NCI-H1048 (cell line): Measurements from ENCODE around the gene BNIPL.

Experiments
- DNase-seq: peaks from one replicate; lab custom pipeline; 2025; lab: John Stamatoyannopoulos, UW

Gene BNIPL

DNA sequence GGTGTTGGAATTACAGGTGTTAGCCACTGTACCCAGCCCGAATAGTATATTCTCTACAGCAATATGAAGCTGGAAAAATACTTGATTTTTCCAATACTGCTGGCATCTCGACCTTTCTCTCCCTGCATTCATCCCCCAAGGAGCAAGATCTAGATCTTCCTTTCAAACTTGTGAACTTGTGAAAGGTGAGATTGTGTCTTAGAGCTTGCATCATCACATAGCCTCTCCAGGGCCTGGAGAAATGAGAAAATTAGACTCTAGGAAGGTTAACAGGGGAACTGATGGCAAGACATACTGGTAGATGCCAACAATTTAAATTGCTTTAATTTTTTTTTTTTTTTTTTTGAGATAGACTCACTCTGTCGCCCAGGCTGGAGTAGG lies 26.1 kb upstream of the BNIPL start:
- DNase-seq, result no peak

GRCh38 chr1:151011154-151011850 lies 25.1 kb upstream of the BNIPL start:
- DNase-seq, result no peak

DNA sequence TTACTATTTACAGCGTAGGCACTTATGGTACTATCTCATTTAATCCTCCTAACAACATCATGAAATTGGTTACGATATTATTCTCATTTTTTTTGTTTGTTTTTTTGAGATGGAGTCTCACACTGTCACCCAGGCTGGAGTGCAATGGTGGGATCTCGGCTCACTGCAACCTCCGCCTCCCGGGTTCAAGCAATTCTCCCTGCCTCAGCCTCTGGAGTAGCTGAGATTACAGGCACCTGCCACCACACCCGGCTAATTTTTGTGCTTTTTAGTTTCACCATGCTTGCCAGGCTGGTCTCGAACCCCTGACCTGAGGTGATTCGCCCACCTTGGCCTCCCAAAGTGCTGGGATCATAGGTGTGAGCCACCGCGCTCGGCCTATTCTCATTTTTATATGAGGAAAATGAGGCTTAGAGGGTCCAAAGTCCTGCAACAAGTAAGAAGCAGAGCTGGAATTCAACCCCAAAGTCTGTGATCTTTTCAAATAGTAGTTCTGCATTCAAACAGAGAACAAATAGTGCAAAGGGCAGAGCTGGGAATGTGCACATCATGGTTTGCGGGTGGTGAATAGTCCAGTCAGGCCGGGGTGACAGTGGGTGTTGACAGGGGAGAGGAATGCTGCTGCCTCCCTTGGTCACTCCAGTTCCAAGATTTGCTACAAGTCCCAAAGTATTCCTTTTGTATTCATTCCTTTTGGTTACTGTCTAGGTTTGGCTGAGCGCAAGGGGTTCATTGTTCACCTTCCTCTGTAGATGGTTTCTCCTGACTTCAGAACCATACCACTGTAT lies 23.5 kb upstream of the BNIPL start:
- DNase-seq, result no peak

GRCh38 chr1:151013518-151013917 lies 22.9 kb upstream of the BNIPL start:
- DNase-seq, result no peak

DNA sequence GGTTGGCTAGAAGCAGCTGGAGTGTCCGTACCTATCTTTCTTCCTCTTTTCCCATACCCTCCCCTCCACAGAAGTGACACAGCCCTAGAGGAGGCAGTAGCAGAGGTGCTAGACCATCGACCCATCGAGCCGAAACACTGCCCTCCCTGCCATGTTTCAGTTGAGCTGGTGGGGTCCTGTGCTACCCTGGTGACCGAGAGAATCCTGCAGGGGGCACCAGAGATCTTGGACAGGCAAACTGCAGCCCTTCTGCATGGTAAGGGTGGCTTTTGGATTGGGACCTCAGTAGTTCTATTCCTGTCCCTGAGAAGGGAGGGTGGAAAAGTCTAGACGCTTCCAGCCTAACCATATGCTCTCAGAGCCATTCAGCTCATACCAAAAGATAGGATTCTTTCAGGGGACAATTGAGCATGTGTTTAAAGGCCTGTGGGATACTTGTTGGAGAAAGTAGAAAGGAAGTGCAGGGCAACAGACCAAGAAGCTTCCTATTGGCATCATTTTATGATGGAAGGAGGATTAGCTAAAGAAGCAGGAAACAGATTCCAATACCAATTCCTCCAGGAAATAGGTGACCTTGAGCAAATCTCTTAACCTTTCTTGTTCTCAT lies 11.7 kb upstream of the BNIPL start:
- DNase-seq, result peak; percentile 23

DNA sequence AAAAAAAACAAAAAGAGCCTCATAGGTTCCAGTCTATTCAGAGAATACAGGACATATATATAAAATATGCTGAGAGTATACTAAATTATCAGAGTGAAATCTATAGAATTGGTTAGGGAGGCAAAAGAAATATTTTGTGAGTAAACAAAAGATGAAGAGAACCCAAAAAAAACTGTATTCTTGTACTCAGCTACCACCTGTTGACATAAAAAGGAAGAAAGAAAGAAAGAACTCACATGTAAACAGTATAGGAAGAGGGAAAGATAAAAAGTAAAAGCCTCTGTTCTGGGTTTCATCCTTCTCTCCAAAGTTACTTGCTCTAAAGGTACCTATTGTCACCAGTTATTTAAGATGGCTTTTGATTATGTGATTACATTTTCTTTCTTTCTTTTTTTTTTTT lies 9.9 kb upstream of the BNIPL start:
- no peak for DNase-seq

DNA sequence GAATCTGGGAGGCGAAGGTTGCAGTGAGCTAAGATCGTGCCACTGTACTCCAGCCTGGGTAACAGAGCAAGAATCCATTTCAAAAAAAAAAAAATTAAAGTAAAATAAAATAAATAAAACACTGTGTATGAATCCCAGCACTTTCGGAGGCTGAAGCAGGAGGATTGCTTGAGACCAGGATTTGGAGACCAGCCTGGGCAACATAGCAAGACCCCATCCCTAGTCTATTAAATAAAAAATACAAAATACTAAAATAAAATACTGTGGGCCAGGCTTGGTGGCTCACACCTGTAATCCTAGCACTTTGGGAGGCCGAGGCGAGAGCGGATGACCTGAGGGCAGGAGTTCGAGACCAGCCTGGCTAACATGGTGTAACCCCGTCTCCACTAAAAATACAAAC lies 4.2 kb upstream of the BNIPL start:
- no peak for DNase-seq

GRCh38 chr1:151035167-151035566 lies 1.2 kb upstream of the BNIPL start:
- DNase-seq, result no peak

DNA sequence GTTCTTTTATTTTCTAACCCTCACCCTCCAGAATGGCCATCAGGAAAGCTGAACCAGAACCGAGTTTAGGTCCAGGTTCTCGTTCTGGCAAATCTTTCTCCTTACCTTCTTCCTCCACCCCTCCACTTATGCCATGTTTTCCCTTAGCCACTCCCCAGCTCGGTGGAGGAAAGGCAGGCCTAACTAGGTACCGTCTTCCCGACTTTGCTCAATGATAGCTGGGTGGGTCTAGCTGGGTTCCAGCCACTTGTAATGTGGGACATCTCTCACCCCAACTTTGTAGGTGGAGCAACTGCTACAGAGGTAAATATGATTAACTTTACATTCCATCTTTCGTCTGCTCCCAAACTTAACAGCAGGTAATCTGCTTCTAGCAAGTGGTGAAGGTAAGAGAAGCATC lies 646 bp downstream of the BNIPL start:
- DNase-seq, result no peak

DNA sequence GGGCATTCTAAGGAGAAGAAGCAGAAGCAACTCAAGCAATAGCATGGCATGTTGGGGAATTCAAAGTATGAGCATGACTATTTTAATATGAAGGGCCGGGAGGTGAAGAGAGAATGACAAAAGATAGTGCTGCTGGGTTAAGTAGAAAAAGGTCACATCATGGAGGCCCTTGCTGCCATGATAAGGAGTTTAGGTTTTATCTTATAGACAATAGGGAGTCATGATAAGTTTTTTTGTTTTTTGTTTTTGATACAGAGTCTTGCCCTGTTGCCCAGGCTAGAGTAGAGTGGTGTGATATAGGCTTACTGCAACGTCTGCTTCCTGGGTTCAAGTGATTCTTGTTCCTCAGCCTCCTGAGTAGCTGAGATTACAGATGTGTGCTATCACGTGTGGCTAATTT lies 3.1 kb downstream of the BNIPL start:
- no peak for DNase-seq

DNA sequence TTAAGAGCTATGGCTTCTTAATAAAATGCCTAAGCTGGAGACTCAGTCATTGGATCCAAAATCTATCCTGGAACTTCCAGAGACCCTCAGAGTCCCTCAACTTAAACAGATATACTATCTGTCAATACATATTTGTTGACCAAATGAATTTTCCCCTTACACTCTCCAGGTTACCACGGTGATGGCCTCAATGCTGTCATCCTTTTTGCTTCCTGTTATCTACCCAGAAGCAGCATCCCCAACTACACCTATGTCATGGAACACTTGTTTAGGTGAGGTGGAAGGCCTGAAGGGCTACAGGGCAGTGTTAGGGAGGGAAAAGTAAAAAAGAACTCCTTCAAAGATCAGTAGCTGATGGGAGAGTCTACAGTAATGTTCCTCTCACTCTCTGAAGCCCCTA lies 6.8 kb downstream of the BNIPL start:
- no peak for DNase-seq

GRCh38 chr1:151047591-151047924 lies 11.2 kb downstream of the BNIPL start, which contains the start of gene C1orf56:
TSS of gene C1orf56 (plus strand) at chr1:151047751. CDS start at chr1:151047848, 97 bp downstream.
- DNase-seq, result peak; percentile 55

- DNase-seq, result no peak
These were observed 11.7 kb downstream of the BNIPL start for GRCh38 chr1:151047925-151048644.

- no peak for DNase-seq
These were observed 12.3 kb downstream of the BNIPL start for GRCh38 chr1:151048645-151049032.

DNA sequence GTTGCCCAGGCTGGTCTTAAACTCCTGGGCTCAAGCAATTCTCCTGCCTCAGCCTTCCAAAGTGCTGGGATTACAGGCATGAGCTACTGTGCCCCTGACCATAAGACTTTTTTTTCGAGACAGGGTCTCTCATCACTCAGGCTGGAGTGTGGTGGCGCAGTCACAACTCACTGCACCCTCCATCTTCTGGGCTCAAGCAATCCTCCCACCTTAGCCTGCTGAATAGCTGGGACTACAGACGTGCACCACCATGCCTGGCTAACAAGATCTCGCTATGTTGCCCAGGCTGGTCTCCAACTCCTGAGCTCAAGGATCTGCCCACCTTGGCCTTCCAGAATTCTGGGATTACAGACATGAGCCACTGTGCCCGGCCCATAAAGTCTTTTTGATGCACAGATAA lies 13.1 kb downstream of the BNIPL start:
- DNase-seq, result no peak

GRCh38 chr1:151050051-151050688 lies 13.8 kb downstream of the BNIPL start:
- no peak for DNase-seq

GRCh38 chr1:151051356-151052009 lies 15.1 kb downstream of the BNIPL start:
- DNase-seq, result no peak

- no peak for DNase-seq
These were observed 18.7 kb downstream of the BNIPL start for GRCh38 chr1:151054971-151055547.

GRCh38 chr1:151055581-151055980 lies 19.2 kb downstream of the BNIPL start:
- DNase-seq, result no peak

- DNase-seq, result no peak
These were observed 19.8 kb downstream of the BNIPL start for GRCh38 chr1:151056149-151056548.

DNA sequence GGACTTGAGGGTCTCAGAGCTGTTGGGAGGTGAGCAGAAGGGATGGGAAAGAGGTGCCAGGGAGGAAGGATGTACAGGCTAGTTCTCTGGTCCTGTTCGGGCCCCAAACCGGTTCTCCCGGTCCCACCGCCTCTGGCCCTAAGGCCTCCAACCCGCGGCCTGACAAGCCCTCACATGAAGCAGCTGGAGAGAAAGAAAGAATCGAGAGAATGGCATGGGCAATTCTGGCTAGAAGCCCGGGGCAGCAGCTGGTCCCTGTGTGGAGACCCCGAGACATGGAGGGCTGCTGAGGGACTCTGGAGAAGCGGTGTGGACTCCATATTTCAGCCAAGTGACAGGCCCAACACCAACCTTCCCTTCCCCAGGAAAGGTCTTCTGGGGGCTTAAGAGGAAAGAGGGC lies 22.3 kb downstream of the BNIPL start:
- DNase-seq, result peak; percentile 59
